Measurements from ENCODE around the gene CCDC93.

DNA sequence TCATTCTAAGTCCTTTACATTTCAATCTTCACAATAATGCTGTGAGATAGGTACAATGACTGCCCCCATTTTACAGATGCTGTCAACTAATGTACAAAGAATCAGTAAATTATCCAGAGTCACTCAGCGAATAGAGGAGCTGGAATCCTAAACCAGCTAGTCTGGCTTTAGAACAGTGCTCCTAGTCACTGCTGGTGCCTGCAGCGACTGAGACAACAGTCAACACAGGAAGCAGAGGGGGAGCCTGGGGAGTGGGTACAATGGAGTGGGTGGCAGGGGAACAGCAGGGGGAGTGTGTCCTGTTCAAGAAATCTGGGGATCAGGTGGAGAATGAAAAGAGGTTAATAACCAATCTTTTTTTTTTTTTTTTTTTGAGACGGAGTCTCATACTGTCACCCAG lies 37.3 kb downstream of the CCDC93 start:
- TF ChIP-seq, protein P1, sequence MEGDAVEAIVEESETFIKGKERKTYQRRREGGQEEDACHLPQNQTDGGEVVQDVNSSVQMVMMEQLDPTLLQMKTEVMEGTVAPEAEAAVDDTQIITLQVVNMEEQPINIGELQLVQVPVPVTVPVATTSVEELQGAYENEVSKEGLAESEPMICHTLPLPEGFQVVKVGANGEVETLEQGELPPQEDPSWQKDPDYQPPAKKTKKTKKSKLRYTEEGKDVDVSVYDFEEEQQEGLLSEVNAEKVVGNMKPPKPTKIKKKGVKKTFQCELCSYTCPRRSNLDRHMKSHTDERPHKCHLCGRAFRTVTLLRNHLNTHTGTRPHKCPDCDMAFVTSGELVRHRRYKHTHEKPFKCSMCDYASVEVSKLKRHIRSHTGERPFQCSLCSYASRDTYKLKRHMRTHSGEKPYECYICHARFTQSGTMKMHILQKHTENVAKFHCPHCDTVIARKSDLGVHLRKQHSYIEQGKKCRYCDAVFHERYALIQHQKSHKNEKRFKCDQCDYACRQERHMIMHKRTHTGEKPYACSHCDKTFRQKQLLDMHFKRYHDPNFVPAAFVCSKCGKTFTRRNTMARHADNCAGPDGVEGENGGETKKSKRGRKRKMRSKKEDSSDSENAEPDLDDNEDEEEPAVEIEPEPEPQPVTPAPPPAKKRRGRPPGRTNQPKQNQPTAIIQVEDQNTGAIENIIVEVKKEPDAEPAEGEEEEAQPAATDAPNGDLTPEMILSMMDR (IDR thresholded peaks at IDR 0.05): no peak
- TF ChIP-seq POLR2AphosphoS5 (IDR thresholded peaks at IDR 0.05; ENCODE audit: low read depth, low read length) (no peak), SIN3A (IDR thresholded peaks at IDR 0.05; ENCODE audit: borderline replicate concordance, insufficient read depth, low read depth, low read length) (no peak), TCF7L2 (IDR thresholded peaks at IDR 0.05; ENCODE audit: low read depth, low read length) (no peak)
